ENCODE data around the gene GLMP. TPM values are rescaled to one million over a fixed set of nuclear protein-coding genes. Genes with fewer than 3 reads are reported as not detected.

Gene GLMP, protein sequence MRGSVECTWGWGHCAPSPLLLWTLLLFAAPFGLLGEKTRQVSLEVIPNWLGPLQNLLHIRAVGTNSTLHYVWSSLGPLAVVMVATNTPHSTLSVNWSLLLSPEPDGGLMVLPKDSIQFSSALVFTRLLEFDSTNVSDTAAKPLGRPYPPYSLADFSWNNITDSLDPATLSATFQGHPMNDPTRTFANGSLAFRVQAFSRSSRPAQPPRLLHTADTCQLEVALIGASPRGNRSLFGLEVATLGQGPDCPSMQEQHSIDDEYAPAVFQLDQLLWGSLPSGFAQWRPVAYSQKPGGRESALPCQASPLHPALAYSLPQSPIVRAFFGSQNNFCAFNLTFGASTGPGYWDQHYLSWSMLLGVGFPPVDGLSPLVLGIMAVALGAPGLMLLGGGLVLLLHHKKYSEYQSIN
- total RNA-seq (2022; extraction: Qiagen RNA extraction; ENCODE audit: low read depth) = 35.7 to 51.2 TPM (median 47.4 TPM) in 5 replicates

DNA sequence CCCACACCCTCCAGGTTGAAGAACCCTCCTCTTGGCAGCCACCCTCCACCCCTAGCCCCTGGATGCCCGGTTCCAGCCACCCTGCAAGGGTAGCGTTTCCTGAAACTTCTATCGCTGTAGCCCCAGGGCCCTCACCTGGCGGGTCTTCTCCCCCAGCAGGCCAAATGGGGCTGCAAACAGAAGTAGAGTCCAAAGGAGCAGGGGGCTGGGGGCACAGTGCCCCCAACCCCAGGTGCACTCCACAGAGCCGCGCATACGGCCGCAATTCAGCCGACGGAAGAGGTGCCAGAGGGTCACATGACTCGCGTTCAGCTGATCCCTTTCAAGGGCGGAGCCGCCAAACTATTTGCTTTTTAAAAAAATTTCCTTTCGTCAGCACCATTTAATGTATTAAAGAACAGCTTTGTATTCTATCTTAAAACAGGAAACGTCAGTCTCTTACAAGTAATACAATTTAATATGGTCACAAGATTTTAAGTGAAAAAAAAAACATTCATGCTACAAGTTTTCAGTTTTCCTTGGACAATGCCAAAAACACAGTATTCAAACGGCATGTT lies at the start of gene GLMP:
Gene GLMP (minus strand): TSS at position 289 of the 557 bp plus-strand sequence. CDS start 34 bp downstream, at position 255.

DNA sequence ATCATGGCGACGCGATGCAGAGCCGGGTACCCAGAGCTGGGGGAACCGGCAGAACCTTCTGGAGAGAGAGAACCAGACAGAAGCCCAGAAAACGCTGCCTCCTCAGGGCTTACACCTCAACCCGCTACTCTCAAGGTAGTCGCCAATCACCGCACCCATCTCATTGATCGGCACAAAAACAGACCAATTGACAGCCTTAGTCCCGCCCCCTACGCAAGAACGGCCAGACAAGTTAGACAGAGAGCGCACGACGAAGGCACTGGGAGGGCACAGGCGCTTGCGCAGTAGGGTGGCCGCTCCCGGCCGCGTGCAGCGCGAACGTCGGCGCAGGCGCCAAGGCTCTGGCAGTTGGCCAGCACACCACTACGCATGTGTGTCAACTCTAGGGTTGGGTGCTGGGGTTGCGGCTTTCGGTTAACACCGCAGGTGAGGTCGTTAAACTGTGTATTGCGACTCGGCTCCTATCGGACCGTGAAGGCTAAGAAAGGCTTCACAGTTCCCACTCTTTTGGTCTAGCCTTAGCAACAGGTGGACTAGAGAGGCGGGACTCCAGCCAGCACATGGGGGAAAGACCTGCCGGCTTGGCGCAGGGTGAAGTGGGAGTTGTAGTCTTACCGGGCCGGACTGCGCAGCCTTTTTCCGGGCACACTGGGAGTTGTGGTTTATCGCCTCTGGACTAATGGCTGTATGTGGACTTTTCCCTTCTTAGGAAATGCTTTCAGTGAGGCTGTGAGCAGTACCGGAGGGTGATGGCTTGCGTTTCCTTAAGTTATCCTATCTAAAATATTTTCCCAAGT lies 42.9 kb upstream of the GLMP start, which contains the start of the genes CCT3 and TSACC:
Gene CCT3 (minus strand): TSS at position 113 of the 797 bp plus-strand sequence. CDS start 108 bp downstream, at position 5.
Gene TSACC (plus strand): TSS at position 347 of the 797 bp plus-strand sequence. CDS start 1,232 bp downstream, outside the sequence.

DNA sequence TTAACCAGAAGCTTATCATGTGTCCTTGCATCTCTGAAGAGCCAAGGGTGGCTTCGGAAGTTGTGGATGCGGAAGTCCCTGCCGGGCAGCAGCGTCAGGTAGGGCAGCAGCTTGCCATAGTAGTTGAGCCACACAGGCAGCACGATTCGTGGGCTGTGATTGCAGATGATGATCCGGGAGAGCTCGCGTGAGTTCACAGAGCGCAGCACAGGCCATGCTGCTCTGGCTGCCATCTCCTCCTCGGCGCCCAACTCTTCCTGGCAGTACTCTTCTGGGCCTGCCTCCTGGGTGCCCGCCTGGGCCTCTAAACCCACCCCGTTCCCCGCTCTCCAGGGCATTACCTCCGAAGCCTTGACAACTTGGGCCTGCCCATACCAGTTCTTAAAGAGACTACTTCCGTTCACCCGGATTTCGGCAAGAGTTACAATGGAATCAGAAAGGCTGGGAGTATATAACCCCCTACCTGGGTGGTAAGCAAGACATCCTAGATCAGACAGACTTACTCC lies 3.4 kb upstream of the GLMP start, which contains the start of gene VHLL:
Gene VHLL (minus strand): TSS at position 456 of the 506 bp plus-strand sequence. CDS start 118 bp downstream, at position 338.

DNA sequence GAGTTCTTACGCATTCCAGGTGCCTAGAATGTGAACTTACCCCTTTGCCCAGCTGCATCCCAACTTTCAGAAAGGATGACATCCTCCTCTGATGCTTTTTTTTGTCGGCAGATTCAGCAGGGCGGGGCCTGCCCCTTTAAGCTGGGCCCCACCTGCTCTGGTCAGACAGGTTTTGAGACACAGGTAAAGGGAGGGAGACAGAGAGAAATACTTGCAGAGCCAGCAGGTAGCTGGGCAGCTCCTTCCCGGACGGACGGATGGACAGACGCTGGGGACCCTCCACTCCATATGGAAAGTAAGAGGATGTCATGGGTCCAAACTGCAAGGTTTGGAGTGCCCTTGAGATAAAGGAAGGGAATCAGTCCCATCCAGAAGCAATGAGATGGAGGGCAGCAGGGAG lies 11.4 kb downstream of the GLMP start, which contains the start of gene TMEM79:
Gene TMEM79 (plus strand): TSS at position 214 of the 400 bp plus-strand sequence. CDS start 902 bp downstream, outside the sequence.

DNA sequence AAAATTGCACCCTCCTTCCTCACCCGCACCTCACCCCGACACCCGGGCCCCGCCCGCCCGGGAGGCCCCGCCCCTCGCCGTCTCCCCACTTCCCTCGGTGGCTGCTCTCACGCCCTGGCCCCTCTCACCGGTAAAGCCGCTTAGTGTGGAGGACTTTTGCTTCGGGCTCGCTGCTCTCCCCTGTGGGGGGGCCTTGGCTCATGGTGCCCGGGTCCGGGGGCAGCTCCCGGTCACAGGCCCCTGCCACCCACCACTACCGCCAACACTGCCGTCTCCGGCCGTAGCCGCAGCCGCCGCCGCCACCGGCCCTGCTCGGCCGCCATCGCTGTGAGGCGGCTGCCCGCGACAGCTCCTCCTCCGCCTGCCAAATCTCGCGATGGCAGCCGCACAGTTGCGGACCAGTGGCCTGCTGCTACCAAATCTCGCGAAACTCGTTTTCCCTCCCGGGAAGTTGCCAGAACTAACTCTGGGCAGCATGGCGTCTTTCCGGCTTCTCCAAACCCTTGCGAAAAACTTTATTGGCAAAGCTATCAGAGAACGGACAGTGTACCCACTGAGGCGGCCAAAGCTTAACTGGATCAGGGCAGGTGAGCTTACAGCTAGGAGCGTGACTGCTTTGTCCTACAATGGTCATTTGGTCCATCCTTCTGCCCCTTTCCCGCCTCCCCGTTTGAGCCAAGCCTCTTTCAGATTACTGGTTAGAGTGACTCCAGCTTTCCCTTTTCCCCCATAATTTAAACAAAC lies 12.8 kb downstream of the GLMP start, which contains the start of gene SMG5:
Gene SMG5 (minus strand): TSS at position 347 of the 744 bp plus-strand sequence. CDS start 145 bp downstream, at position 202.

DNA sequence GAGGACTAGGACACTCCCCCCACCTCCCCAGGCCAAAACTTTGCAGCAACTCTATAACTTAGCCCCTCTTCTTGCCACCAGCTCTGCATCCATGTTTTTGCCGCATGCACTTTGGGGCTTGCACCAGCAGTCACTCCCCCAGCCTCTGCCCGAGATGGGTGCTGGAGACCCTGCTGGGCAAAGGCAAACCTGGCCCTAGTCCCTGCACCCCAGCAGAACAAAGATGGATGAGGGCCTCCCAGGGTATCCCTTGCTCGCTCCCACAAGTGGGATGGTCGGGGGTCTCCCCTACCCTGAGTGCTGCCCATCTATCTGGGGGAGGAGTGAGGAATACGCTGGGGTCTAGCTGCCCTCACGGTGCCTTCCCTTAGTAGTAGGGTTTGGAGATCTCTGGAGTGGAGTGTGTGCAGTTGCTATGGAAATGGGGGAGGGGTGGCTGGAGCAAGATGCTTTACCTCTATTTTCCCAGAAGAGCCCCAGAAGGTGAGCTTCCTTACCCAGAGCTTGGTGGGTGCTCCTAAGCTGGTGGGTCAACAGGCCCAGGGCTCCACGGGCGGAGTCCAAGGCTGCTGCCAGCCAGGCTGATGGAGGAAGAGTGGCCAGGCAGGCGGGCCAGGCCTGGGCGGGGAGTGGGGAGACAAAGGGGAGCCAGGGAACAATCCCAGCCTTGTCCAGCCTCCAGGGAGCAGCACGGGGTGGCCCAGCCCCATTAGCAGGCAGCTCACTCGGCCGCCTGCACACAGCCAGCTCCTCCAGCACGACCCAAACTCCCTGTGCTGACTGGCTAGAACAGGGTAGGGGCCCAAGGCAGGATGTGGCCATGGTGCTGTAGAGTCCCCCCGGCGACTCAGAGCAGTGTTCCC lies 47.8 kb downstream of the GLMP start, which contains the start of gene PAQR6:
Gene PAQR6 (minus strand): TSS at position 597 of the 863 bp plus-strand sequence. CDS start 1,325 bp downstream, outside the sequence.

Other genes with a start within 250 kb of the GLMP start
- gene UBQLN4, start 241.9 kb downstream of the GLMP start, total RNA-seq (2022; extraction: Qiagen RNA extraction; ENCODE audit: low read depth) = 38.5 to 48.6 TPM (median 41.7 TPM) in 5 replicates
- gene LAMTOR2, start 240.9 kb downstream of the GLMP start, total RNA-seq (2022; extraction: Qiagen RNA extraction; ENCODE audit: low read depth) = 146 to 158 TPM (median 152 TPM) in 5 replicates
- gene RAB25, start 234.5 kb downstream of the GLMP start, total RNA-seq (2022; extraction: Qiagen RNA extraction; ENCODE audit: low read depth) = 0.14 TPM in 1 of 5 replicates, not detected in the others
- 1.4 to 3.0 TPM (median 2.5 TPM) in 5 replicates for gene MEX3A, start 213.2 kb downstream of the GLMP start, total RNA-seq (2022; extraction: Qiagen RNA extraction; ENCODE audit: low read depth)
- gene LMNA, start 181.0 kb downstream of the GLMP start, total RNA-seq (2022; extraction: Qiagen RNA extraction; ENCODE audit: low read depth) = 658 to 735 TPM (median 680 TPM) in 5 replicates
- gene SEMA4A, start 142.1 kb downstream of the GLMP start, total RNA-seq (2022; extraction: Qiagen RNA extraction; ENCODE audit: low read depth) = 0.32 to 0.69 TPM (median 0.44 TPM) in 5 replicates
- gene SLC25A44, start 101.6 kb downstream of the GLMP start, total RNA-seq (2022; extraction: Qiagen RNA extraction; ENCODE audit: low read depth) = 27.7 to 35.1 TPM (median 29.0 TPM) in 5 replicates
- 54.6 to 65.6 TPM (median 58.8 TPM) in 5 replicates for gene PMF1, start 82.7 kb downstream of the GLMP start, total RNA-seq (2022; extraction: Qiagen RNA extraction; ENCODE audit: low read depth)
- gene BGLAP, start 53.5 kb downstream of the GLMP start, total RNA-seq (2022; extraction: Qiagen RNA extraction; ENCODE audit: low read depth) = 0.40 to 0.53 TPM (median 0.46 TPM) in 3 of 5 replicates, not detected in the others
- 3.2 to 3.9 TPM (median 3.8 TPM) in 5 replicates for gene PAQR6, start 47.6 kb downstream of the GLMP start, total RNA-seq (2022; extraction: Qiagen RNA extraction; ENCODE audit: low read depth)
- 44.5 to 51.9 TPM (median 50.1 TPM) in 5 replicates for gene SMG5, start 12.9 kb downstream of the GLMP start, total RNA-seq (2022; extraction: Qiagen RNA extraction; ENCODE audit: low read depth)
- 5.4 to 10.2 TPM (median 8.3 TPM) in 5 replicates for gene TMEM79, start 11.4 kb downstream of the GLMP start, total RNA-seq (2022; extraction: Qiagen RNA extraction; ENCODE audit: low read depth)
- gene VHLL, start 3.6 kb upstream of the GLMP start, total RNA-seq (2022; extraction: Qiagen RNA extraction; ENCODE audit: low read depth) = not detected in 5 replicates
- 400 to 427 TPM (median 422 TPM) in 5 replicates for gene CCT3, start 42.6 kb upstream of the GLMP start, total RNA-seq (2022; extraction: Qiagen RNA extraction; ENCODE audit: low read depth)
- gene TSACC, start 42.8 kb upstream of the GLMP start, total RNA-seq (2022; extraction: Qiagen RNA extraction; ENCODE audit: low read depth) = 2.0 to 2.8 TPM (median 2.2 TPM) in 5 replicates
- gene RHBG, start 73.5 kb upstream of the GLMP start, total RNA-seq (2022; extraction: Qiagen RNA extraction; ENCODE audit: low read depth) = not detected in 5 replicates
- 28.0 to 35.6 TPM (median 34.0 TPM) in 5 replicates for gene MEF2D, start 205.1 kb upstream of the GLMP start, total RNA-seq (2022; extraction: Qiagen RNA extraction; ENCODE audit: low read depth)

Measured in A549 treated with DMSO at 1 μM for 4 hours (cell line).